ENCODE data around the gene TYW5. TPM values are rescaled to one million over a fixed set of nuclear protein-coding genes. Genes with fewer than 3 reads are reported as not detected.

The TYW5 gene
- polyA plus RNA-seq, 4 donors: 12.9 to 15.8 (median 14.0) TPM

Other genes starting within 250 kb of the TYW5 start
- 1 to 10 TPM in 3 of 4 donors, under 1 TPM in 1; 0.97 to 1.9 (median 1.3) TPM for gene FTCDNL1, start 104.3 kb downstream of the TYW5 start, polyA plus RNA-seq (ENCODE audit: insufficient read length in 4 of 4)
- 10 to 100 TPM; 11.4 to 14.6 (median 13.4) TPM for gene C2orf69, start 44.2 kb downstream of the TYW5 start, polyA plus RNA-seq (ENCODE audit: insufficient read length in 4 of 4)
- gene MAIP1, start 91 bp upstream of the TYW5 start, polyA plus RNA-seq (ENCODE audit: insufficient read length in 4 of 4): 10 to 100 TPM; 30.8 to 35.0 (median 32.9) TPM

All from right renal pelvis (tissue), 4 donors.